Activated T-helper 1 cell treated with anti-CD3 and anti-CD28 coated beads, Interleukin-2, amount 50 U/mL, for 16 hours (primary cell): ENCODE data around the gene HIVEP3.
"Not testable (repeated sequence)": the region's sequence is repeated elsewhere in the genome, so short reads cannot be mapped to it uniquely, and the experiment has no call there.

Experiments
- DNase-seq, 2 donors: peaks; one replicate each; pipeline ENCODE4 v3.0.0-alpha.2; 2020; ENCODE audit warnings: low read depth in 1 of 2, low spot score in 1 of 2

HIVEP3 gene

DNA sequence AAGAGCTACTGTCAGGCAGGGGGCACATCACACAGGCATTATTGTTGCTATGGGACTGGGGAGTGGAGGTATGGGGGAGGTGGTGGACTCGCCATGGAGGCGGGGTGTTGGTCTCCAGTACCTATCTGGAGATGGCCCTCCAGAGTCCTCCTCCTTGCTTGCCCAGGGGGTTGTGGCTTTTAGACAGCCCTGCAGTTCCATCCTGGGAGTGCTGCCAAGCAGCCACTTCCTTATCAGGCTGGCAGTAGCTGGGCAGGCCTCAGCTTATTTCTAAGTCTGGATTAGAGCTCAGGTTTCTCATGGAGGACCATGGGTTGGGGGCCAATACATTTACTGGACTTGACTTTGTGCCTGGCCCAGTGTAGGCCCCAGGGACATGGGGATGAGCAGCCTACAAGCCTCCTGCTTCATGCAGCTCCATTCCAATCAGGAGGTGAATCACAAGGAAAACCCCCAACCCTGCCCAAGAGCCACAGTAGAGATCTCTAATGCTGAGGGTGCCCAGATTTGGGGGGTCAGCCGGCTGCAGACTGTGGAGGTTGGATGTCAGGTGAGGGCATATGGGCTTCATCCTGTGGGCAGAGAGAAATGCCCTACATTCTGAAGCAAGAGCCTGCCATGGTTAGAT is 223.5 kb downstream of the HIVEP3 start:
- no peak for DNase-seq

DNA sequence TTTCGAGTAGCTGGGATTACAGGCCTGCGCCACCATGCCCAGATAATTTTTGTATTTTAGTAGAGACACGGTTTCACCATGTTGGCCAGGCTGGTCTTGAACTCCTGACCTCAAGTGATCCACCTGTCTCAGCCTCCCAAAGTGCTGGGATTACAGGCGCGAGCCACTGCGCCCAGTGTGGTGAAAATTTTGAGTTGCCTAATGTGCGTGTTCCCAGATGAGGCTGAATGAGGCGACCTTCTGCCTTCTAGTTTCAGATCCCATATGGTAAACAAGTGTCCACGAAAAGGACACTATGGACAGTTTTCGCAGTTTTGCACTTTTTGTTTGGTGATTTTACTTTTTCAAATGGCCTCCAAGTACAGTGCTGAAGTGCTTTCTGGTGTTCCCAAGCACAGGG is 226.8 kb downstream of the HIVEP3 start:
- not testable (repeated sequence) for DNase-seq

DNA sequence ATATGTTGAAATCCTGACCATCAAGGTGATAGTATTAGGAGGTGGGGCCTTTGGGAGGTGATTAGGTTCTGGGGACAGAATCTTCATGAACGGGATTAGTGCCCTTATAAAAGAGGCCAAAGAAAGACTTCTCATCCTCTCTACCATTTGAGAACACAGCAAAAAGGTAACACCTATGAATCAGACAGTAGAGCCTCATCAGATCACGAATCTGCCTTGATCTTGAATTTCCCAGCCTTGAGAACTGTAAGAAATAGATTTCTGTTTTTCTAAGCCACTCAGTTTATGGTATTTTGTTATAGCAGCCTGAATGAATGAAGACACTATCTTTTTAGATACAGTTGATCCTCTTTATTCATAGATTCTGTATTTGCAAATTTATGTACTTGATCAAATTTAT is 227.3 kb downstream of the HIVEP3 start:
- DNase-seq: no peak

DNA sequence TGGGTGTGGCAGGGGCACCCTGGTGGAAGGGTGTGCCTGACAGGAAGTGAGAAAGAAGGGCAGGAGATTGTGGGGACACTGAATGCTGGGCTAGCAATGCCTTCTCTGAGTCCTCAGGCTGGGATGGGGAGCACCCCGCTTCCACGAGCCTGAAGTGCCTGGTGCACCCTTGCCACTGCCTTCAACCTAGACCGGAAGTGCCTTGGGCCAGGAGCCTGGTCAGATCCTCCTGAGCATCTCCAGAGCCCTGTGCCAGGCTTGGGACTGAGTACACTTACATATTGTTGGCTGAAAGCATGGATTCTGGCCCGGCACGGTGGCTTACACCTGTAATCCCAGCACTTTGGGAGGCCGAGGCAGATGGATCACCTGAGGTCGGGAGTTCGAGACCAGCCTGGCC is 228.4 kb downstream of the HIVEP3 start:
- DNase-seq: no peak

DNA sequence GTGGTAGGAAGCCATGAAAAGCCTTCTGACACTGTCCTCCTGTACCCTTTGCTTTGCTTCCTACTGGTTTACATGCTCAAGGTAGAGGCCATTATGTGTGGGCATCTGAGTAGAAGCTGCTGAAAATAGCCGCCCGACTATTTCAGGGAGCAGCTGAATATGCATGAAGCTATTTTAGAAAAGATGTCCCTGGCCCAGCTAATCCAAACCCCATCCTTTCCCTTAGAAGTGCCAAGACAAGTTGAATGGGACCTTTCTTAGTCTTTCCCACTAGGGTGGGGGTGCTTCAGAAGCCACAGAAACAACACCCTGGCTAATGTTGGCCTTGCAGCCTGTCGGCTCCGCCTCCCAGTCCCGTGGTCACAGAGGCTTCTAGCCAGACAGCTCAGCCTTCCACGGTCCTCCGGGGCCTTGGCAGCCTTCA is 229.2 kb downstream of the HIVEP3 start:
- no peak for DNase-seq

- no peak for DNase-seq
Measured at GRCh38 chr1:41689139-41689538, 229.6 kb downstream of the HIVEP3 start.

GRCh38 chr1:41687007-41687406 is 231.7 kb downstream of the HIVEP3 start:
- DNase-seq: no peak

GRCh38 chr1:41683681-41684500 is 234.8 kb downstream of the HIVEP3 start:
- no peak for DNase-seq

GRCh38 chr1:41682845-41683625 is 235.7 kb downstream of the HIVEP3 start:
- DNase-seq: no peak

DNA sequence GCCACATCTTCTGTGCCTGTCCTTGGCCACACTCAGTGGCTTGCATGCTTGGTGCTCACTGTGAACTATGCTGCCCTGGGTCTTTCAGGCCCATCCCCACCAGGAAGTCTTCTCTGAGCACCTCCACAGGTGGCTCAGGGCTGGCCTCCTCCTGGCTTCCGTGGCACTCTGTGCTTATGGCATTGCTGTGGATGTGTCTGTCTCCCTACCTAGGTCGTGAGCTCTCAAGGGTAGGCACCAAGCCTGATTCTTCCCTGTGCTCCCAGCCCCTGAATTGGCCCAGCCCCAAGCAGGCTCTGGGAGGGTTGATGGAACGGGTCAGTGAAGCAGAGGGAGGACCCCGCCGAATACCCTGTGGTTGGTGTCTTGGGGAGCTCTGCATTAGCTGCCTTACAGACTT is 236.6 kb downstream of the HIVEP3 start:
- no peak for DNase-seq

DNA sequence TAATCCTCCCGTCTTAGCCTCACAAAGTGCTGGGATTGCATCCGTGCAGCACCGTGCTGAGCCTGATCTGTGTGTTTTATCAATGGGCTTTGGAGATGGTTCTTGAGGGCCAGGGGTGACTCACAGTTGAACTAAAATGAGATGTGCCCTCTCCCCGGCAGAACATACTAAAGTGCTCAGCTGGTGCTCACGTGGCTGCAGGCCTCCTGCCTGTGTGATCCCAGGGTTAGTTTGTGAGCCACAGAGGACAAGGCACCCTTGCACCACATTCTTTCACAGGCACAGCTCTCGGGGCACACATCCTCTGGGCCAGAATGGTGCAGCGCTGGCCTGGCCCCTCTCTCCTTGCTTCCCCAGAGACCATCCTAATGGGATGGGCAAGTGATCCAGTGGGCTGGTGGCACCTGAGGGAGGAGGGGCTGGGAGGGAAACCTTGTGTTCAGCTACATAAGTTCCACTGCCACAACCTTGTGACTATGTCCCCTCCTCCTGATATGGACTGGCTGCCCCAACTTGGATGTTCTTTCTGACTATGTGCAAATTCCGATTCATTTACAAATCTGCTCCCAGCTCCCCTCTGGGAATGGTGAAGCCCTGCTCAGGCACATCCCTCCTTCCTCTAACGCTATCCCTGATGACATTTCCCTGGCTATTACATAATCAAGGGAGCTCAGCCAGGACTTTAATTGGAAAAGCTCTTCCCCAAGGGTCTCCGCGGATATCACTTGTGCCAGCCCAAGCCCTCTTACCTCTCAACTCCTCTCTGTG is 237.2 kb downstream of the HIVEP3 start:
- no peak for DNase-seq

DNA sequence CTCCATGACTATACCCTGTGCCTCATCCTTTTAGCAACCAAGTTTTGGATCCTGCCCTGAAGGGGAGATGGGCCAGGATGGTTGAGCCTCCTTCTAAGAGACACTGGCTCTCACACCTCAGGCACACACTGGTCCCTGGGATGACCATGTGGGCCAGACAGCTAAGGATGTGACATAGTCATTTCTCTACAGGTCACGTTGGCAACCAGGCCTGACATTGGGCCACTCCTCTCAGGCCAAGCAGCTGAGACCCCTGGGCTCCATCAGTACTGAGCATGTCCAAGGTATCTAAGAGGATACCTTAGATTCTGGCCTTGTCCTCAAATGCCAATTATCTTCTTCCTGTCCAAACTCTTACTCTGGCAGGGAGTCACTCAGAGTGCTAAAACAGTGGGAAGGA is 238.7 kb downstream of the HIVEP3 start:
- no peak for DNase-seq

GRCh38 chr1:41679531-41679930 is 239.2 kb downstream of the HIVEP3 start:
- no peak for DNase-seq

- no peak for DNase-seq
Measured at GRCh38 chr1:41678111-41678878, 240.4 kb downstream of the HIVEP3 start.

DNA sequence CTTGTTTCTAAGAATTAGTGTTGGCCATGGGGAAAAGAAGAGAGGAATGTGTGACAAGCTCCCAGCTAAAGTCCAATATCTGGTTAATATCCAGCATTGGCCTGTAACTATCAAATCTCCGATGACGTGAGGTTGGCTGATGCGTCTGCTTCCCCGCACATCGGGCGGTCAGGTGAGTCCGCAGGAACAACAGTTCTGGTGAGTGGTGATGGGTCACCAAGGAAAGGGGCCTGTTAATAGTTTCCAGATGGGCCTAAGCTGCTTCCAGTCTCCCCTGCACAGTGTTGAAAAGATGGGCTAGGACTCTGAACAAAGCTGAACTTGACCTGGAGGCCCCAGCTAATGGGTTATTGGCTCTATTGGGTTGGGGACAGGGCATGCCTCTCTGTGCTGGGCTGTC is 241.1 kb downstream of the HIVEP3 start:
- DNase-seq: no peak

DNA sequence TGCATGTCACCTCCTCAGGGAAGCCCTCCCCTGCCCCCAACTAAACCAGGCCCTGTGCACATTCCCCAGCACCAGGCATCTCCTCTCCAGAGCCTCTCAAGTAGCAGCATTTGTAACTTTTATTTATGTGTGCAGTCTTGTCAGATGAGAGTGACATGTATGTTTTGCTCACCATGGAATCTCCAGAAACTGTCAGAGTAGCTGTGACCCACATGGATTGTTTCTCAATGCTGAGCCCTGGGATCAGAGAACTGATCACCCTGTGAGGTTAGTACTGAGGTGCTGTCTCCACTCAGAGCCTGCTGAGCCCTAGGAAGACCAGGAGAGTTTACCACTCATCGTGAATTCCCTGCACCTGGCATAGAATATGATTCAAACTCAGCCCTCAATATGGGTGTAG is 243.3 kb downstream of the HIVEP3 start:
- no peak for DNase-seq

GRCh38 chr1:41674522-41674921 is 244.2 kb downstream of the HIVEP3 start:
- DNase-seq: no peak

DNA sequence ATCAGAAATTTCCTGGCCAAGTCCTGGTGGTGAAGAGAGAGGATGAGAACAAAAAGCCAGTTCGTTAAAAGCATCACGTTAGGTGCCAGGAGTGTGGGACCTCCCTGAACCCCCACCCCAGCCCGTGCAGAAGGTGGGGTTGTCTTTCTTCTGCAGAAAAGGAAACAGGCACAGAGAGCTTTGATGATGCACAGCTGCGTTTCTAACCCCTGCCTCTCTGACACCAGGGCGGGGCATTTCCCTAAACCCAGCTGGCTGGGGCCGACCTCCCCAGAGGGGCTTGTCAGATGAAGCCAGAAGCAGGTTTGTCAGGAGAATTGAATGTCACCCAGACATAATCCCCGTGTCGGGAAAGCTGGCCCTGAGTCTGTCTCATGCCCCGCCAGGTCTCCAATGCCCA is 244.9 kb downstream of the HIVEP3 start:
- DNase-seq: no peak

DNA sequence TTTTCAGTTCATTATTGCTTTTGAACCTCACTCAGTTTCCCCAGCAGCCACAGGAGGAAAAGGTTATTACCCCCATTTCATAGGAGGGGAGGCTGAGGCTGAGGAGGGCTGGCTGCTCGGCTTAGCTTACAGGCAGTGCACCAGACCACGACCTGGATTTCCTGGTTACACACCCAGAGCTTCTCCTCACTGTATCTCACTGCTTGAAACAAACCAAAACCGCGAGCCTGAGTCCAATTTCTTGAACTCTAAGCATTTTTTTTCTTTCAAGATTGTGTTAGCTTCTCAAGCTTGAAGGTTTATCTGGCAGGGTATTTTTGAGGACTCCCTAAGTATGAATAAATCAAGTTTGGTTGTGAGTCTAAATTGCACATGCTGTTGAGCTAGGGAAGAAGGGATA is 245.3 kb downstream of the HIVEP3 start:
- no peak for DNase-seq

DNA sequence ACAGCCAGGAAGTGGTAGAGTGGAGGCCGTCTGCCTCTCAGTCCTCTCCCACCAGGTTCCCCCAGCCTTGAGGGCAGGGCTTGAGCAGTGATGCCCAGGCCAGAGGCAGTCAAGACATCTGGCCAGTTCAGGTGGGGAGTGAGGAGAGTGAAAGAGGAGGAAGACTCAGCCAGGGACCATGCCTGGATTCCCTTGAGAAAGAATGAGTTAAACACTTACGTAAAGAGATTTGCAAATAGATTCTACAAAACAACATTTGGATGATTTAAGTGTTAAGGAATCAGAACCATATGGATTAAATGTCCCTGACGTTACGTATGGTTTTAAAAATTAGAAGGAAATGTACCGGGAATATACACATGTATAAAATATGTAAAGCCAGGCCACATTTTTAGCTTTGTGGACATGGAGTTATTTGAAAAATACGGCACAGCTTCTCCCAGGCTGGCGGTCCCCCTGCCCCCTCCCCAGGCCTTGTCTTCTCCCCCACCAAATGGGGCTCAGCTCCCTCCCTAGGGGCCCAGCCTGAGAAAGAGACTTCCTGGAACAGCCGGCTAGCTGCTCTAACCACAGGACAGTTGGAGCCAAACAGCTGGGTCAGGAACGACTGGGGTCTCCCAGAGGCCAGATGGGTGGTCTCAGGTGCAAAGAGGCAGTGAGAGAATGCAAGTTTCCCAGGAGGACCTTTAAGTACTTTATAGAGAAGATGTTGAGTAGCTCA is 245.9 kb downstream of the HIVEP3 start:
- DNase-seq: no peak
